HG02623 (cell line): ENCODE results near the gene ZNF555.
"Not testable (repeated sequence)": the region's sequence is repeated elsewhere in the genome, so short reads cannot be mapped to it uniquely, and the experiment has no call there.

Experiments used
- ATAC-seq: cut with Tn5 transposase; IDR thresholded peaks from one replicate; pipeline ENCODE4 v1.9.1; 2021; ENCODE audit warnings: moderate library complexity; ENCODE audit not compliant: unreplicated experiment

Gene ZNF555

DNA sequence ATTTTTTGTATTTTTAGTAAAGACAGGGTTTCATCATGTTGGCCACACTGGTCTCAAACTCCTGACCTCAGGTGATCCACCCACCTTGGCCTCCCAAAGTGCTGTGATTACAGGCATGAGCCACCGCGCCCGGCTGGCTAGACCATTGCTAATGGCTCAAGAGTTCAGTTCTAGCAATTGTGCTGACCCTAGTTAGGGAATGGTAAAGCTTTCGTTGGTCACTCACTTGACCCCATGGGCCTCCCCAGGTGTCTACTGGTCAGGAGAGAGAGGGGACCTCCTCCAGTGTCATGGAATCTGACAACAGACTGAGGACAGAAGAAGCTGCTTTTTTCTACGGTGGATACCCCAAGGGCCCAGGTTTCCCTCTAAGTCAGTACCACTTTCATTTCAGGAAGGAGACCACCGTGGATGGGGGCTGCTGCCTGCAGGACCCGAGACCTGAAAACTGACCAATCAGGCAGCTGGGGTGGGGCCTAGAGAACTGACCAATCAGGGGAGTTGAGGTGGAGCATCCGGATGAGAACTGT lies 25.3 kb downstream of the ZNF555 start:
- no peak for ATAC-seq

DNA sequence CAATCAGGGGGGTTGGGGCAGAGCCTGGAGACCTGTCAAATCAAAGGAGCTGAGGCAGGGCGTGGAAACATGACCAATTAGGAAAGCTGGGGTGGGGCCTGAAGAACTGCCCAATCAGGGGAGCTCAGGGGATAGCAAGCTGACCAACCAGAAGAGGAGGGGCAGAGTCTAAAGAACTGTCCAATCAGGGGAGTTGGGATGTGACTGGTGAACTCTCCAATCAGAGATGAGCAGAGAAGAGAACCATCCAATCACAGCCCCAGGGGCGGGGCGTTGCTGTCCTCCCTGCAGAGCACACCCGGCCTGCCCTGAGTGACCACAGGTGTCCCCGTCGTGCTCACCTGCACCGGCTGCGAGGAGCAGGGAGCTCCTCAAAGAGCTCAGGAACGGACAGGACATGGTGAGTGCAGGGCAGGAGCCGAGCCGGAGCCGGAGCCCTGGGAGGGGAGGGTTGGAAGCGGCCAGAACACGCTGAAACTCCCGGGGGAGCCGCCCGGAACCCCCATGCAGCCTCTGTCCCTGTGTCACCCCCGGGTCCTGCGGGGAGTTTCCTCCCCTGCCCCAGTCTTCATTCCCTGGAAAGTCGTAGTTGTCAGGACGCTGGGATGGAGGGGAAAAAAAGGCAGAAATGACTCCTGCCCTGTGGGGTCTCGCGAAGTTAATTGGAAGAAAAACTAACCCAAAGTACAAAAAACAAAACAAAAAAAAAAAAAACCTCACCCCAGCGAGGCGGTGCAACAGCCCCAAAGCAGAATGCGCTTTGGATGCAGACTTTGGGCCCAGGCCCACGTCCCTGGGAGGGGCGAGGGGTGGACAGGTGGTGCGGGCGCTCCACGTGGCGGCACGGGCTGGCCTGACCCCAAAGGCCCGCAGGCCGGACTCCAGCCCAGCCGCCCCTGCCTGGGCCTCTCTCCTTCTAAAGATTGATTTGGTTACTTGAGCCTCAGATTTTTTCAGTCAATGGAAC lies 26.0 kb downstream of the ZNF555 start, which contains the start of gene ZNF556:
Gene ZNF556 (plus strand): TSS at position 311 of the 967 bp plus-strand sequence. CDS start 87 bp downstream, at position 398.
- no peak for ATAC-seq

DNA sequence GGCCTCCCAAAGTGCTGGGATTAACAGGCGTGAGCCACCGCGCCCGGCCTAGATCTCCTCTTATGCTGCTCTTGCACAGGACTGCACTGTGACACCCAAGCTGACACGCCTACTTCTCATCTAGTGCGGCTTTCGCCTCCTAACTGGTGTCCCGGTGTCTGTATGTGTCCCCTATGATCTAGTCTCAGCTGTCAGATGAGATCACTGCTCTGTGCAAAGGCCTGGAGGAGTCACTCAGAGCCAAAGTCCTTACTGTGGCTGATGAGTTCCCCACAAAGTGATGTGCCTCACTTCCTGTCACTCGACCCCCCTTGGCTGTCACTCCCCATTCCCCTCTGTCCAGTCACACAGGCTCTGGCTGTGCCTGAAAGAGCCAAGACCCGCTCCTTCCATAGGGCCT lies 28.3 kb downstream of the ZNF555 start:
- ATAC-seq, result no peak

DNA sequence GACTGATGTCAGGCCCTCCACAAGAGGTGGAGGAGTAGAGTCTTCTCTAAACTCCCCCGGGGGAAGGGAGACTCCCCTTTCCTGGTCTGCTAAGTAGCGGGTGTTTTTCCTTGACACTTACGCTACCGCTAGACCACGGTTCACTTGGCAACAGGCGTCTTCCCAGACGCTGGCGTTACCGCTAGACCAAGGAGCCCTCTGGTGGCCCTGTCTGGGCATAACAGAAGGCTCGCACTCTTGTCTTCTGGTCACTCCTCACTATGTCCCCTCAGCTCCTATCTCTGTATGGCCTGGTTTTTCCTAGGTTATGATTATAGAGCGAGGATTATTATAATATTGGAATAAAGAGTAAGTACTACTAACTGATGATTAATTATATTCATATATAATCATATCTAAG lies 30.9 kb downstream of the ZNF555 start:
- ATAC-seq, result not testable (repeated sequence)

DNA sequence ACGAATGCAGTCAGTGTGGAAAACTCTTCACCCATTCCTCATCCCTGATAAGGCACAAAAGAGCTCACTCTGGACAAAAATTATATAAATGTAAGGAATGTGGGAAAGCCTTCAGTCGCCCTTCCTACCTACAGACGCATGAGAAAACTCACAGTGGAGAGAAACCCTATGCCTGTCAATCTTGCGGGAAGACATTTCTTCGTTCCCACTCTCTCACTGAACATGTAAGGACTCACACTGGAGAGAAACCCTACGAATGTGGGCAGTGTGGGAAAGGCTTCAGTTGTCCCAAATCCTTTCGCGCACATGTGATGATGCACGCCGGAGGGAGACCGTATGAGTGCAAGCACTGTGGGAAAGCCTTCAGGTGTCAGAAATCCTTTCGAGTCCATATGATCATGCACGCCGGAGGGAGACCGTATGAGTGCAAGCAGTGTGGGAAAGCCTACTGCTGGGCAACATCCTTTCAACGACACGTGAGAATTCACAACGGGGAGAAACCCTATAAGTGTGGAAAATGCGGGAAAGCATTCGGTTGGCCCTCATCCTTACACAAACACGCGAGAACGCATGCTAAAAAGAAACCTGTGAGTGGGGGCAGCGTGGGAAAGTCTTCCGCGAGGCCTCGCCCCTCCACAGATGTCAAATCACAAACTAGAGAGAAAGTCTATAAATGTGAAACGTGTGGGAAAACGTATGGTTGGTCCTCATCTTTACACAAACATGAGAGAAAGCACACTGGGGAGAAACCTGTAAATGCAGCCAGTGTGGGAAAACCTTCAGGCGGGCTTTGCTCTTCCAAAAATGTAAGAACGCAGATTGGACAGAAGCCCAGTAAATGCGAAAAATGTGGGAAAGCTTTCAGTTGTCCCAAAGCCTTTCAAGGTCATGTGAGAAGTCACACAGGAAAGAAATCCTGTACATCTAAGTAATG lies 36.4 kb downstream of the ZNF555 start:
- no peak for ATAC-seq

- no peak for ATAC-seq
Observed at GRCh38 chr19:2883686-2884439, 42.6 kb downstream of the ZNF555 start.

GRCh38 chr19:2885736-2886135 lies 44.5 kb downstream of the ZNF555 start:
- ATAC-seq, result no peak

GRCh38 chr19:2887391-2887914 lies 46.2 kb downstream of the ZNF555 start:
- ATAC-seq, result no peak

DNA sequence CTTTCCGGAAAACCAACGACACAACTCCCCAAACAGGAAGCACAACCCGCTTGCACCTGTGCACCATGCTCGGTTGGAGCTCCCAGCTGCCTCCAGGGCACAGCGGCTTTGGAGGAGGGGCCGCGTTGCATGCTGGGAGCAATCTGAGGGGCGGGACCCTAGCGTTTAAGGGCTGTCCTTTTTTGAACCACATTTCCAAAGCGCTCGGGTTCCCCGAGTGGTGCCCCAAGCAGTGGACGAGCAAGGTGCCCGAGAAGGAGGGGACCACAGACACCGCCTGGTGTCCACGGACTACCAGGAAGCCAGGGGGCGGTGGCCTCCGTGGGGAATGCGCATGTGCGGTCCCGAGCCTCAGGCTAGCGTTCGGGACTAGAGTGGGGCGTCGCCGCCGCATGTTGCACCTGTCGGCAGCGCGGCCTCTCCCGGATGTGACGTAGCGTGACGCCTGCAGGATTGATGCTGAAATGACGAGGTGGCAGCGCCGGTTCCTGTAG lies 47.5 kb downstream of the ZNF555 start:
- no peak for ATAC-seq

GRCh38 chr19:2890531-2890930 lies 49.3 kb downstream of the ZNF555 start:
- ATAC-seq, result not testable (repeated sequence)

DNA sequence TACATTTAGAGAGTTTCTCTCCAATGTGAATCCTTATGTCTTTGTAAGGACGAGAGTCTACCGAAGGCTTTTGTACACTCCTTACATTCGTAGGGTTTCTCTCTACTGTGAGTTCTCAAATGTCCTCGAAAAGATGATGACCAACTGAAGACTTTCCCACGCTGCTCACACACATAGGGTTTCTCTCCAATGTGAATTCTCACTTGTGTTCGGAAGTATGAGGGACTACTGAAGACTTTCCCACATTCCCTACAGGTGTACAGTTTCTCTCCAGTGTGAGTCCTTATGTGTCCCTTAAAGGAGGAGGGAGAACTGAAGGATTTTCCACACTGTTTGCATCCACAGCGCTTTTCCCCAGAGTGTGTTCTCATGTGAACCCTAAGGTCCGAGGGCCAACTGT lies 55.4 kb downstream of the ZNF555 start:
- no peak for ATAC-seq

DNA sequence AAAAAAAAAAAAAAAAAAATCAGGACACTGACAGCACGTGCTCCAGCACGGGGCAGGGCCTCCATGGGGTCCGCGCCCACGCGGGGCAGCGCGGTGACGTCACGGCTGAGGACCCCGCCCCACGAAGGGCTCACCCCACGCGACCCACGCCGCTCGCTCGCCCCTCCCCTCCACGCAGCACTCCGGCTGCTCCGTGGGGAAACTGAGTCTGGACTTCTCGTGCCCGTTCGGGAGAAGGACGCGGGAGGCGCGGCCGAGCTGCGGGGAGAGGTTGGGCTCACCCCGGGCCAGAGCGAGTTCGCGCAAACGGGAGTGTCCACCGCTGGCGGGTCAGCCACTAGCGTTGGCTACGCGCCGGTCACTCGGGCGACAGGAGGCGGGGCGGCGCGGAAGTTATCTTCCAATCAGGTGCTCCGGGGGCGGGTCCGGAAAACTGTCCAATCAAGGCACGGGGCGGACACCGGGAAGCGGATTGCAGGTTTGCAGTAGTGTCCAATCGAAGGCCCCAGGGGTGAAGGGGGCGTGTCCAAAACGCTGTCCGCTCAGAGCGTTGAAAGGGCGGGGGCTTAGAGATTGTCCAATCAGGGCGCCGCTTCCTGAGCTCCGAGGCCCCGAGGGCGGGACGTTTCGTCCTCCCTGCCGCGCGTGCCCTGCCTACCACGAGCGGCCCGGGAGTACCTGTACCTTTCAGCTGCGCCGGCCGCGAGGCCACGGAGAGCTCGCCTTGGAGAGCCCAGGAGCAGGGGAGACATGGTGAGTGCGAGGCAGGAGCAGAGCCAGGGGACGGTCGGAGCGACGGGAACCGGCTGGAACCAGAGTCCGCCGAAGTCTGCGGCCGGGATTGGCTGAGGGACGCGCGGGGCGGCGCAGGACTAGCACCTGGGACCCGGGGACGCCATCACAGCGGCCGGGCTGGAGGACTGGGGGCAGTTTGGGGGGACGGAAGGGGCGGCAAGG lies 59.3 kb downstream of the ZNF555 start, which contains the start of gene ZNF57:
Gene ZNF57 (plus strand): TSS at position 633 of the 957 bp plus-strand sequence. CDS start 118 bp downstream, at position 751.
- ATAC-seq, result peak; percentile 93

- ATAC-seq, result no peak
Observed at GRCh38 chr19:2902590-2903218, 61.4 kb downstream of the ZNF555 start.

DNA sequence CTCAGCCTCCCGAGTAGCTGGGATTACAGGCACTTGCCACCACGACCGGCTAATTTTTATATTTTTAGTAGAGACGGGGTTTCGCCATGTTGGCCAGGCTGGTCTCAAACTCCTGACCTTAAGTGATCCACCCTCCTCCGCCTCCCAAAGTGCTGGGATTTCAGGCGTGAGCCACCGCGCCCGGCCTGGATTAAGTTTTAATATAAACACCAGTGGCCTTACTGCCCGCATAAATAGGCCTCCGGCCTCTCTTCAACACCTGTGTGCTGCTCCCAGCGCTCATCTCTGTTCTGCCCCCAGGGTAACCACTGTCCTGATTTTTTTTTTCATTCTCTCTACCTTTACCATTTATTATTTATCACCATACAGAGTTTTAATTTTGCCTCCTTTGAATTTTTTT lies 62.1 kb downstream of the ZNF555 start:
- not testable (repeated sequence) for ATAC-seq

DNA sequence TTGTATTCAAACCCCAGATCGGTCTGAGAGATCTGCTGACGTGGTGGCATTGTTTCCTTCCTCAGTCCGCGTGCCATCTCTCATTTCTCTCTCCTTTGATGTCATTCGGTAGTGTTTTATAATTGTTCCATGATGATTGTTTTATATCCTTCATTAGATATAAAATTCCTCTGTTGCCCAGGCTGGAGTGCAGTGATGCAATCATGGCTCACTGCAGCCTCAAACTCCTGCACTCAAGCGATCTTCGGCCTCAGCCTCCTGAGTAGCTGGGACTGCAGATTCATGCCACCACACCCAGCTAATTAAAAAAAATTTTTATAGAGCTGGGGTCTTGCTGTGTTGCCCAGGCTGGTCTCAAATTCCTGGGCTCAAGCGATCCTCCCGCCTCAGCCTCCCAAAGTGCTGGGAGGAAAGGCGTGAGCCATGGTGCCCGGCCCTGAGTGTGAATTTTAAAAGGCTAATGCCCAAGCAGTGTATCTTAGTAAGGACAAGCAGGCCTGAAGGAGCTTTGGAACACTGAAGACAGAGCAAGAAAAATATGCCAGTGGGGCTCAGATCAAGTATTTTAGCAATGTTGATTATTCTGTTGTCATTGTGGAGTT lies 64.7 kb downstream of the ZNF555 start:
- no peak for ATAC-seq

GRCh38 chr19:2906631-2907195 lies 65.4 kb downstream of the ZNF555 start:
- ATAC-seq, result no peak
